Measurements from ENCODE around the gene CACUL1.
A peak's percentile ranks its signal among the peaks of the same experiment; 100 is the strongest.

The CACUL1 gene

GRCh38 chr10:118737603-118738302, 17.0 kb downstream of the CACUL1 start:
- H3K36me3 ChIP-seq (ENCODE audit: low read depth), result no peaks in the 10 kb centered on the region; the same call in 1 of the 2 replicates
- TF ChIP-seq, protein P1, sequence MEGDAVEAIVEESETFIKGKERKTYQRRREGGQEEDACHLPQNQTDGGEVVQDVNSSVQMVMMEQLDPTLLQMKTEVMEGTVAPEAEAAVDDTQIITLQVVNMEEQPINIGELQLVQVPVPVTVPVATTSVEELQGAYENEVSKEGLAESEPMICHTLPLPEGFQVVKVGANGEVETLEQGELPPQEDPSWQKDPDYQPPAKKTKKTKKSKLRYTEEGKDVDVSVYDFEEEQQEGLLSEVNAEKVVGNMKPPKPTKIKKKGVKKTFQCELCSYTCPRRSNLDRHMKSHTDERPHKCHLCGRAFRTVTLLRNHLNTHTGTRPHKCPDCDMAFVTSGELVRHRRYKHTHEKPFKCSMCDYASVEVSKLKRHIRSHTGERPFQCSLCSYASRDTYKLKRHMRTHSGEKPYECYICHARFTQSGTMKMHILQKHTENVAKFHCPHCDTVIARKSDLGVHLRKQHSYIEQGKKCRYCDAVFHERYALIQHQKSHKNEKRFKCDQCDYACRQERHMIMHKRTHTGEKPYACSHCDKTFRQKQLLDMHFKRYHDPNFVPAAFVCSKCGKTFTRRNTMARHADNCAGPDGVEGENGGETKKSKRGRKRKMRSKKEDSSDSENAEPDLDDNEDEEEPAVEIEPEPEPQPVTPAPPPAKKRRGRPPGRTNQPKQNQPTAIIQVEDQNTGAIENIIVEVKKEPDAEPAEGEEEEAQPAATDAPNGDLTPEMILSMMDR (IDR thresholded peaks at IDR 0.05; ENCODE audit: poor library complexity, severe bottlenecking), result no peak
- H3K9me3 ChIP-seq (ENCODE audit: severe bottlenecking), result no peaks in the 10 kb centered on the region
- H3K4me3 ChIP-seq (ENCODE audit: severe bottlenecking), result no peak overlapping the region
- DNase-seq (ENCODE audit: low spot score) (no peak), ATAC-seq (ENCODE audit: low read depth) (no peak)
- no peaks in the 10 kb centered on the region for H3K27me3 ChIP-seq (ENCODE audit: insufficient read depth, poor library complexity, severe bottlenecking)
- peaks cover 22% of the 10 kb centered on the region for H3K4me1 ChIP-seq (ENCODE audit: insufficient read depth, poor library complexity, severe bottlenecking)
- no peak overlapping the region for H3K27ac ChIP-seq (ENCODE audit: poor library complexity, severe bottlenecking)

- TF ChIP-seq, protein P1 (IDR thresholded peaks at IDR 0.05; ENCODE audit: poor library complexity, severe bottlenecking), result no peak
- no peaks in the 10 kb centered on the region; the same call in 1 of the 2 replicates for H3K36me3 ChIP-seq (ENCODE audit: low read depth)
- no peak for DNase-seq (ENCODE audit: low spot score)
- H3K27ac ChIP-seq (ENCODE audit: poor library complexity, severe bottlenecking), result no peak overlapping the region
- no peak overlapping the region for H3K4me3 ChIP-seq (ENCODE audit: severe bottlenecking)
- H3K9me3 ChIP-seq (ENCODE audit: severe bottlenecking), result no peaks in the 10 kb centered on the region
- H3K4me1 ChIP-seq (ENCODE audit: insufficient read depth, poor library complexity, severe bottlenecking), result peaks cover 17% of the 10 kb centered on the region
- H3K27me3 ChIP-seq (ENCODE audit: insufficient read depth, poor library complexity, severe bottlenecking), result no peaks in the 10 kb centered on the region
- no peak for ATAC-seq (ENCODE audit: low read depth)
Observed at GRCh38 chr10:118735294-118735693, 19.5 kb downstream of the CACUL1 start.

DNA sequence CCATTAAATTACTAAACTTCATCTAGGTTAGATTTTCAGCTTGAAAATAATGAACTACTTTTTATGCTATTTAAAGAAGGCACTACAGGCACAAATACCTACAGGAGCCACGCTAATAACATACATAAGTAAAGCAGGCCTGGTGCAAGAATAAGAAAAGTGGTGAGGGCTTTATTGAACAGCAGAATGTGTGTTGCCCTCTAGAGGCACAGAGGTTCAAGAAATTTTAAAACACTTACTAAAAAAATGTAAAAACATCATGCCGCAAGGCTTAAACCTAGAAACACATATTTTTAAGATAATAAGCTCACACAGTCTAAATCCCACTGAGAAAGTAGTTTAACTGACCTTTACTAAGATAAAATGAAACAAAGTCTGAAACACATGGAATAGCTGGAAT, 20.3 kb downstream of the CACUL1 start:
- TF ChIP-seq, protein P1 (IDR thresholded peaks at IDR 0.05; ENCODE audit: poor library complexity, severe bottlenecking), result peak; percentile 29
- Histone ChIP-seq H3K4me1 (ENCODE audit: insufficient read depth, poor library complexity, severe bottlenecking) (peaks cover 17% of the 10 kb centered on the region), H3K27ac (ENCODE audit: poor library complexity, severe bottlenecking) (no peak overlapping the region), H3K27me3 (ENCODE audit: insufficient read depth, poor library complexity, severe bottlenecking) (no peaks in the 10 kb centered on the region), H3K36me3 (ENCODE audit: low read depth) (peaks cover 7% of the 10 kb centered on the region), H3K9me3 (ENCODE audit: severe bottlenecking) (no peaks in the 10 kb centered on the region), H3K4me3 (ENCODE audit: severe bottlenecking) (no peak overlapping the region)
- DNase-seq (ENCODE audit: low spot score) (no peak), ATAC-seq (ENCODE audit: low read depth) (no peak)

GRCh38 chr10:118732245-118733165, 22.3 kb downstream of the CACUL1 start:
- Histone ChIP-seq H3K4me1 (ENCODE audit: insufficient read depth, poor library complexity, severe bottlenecking) (peaks cover 17% of the 10 kb centered on the region), H3K27ac (ENCODE audit: poor library complexity, severe bottlenecking) (no peak overlapping the region), H3K36me3 (ENCODE audit: low read depth) (peaks cover 24% of the 10 kb centered on the region), H3K4me3 (ENCODE audit: severe bottlenecking) (no peak overlapping the region), H3K27me3 (ENCODE audit: insufficient read depth, poor library complexity, severe bottlenecking) (no peaks in the 10 kb centered on the region), H3K9me3 (ENCODE audit: severe bottlenecking) (no peaks in the 10 kb centered on the region)
- ATAC-seq (ENCODE audit: low read depth) (no peak), DNase-seq (ENCODE audit: low spot score) (no peak)
- TF ChIP-seq, protein P1 (IDR thresholded peaks at IDR 0.05; ENCODE audit: poor library complexity, severe bottlenecking), result no peak
